Choroid plexus epithelial cell (primary cell): ENCODE data around the gene SUSD6.

Experiments
- DNase-seq: peaks from one replicate; pipeline ENCODE4 v3.0.0-alpha.2; 2010; ENCODE audit warnings: low read depth
- H3K4me3 ChIP-seq: 2 replicates; pipeline ENCODE4 v1.5.1; 2011; ENCODE audit warnings: low read depth, mild to moderate bottlenecking, control low read depth, low read length, moderate library complexity
- CTCF ChIP-seq: conservative IDR thresholded peaks from 2 replicates; pipeline ENCODE4 v1.5.1; 2011; ENCODE audit warnings: low read depth, mild to moderate bottlenecking, control low read depth, inconsistent platforms, low read length, moderate library complexity

The SUSD6 gene

DNA sequence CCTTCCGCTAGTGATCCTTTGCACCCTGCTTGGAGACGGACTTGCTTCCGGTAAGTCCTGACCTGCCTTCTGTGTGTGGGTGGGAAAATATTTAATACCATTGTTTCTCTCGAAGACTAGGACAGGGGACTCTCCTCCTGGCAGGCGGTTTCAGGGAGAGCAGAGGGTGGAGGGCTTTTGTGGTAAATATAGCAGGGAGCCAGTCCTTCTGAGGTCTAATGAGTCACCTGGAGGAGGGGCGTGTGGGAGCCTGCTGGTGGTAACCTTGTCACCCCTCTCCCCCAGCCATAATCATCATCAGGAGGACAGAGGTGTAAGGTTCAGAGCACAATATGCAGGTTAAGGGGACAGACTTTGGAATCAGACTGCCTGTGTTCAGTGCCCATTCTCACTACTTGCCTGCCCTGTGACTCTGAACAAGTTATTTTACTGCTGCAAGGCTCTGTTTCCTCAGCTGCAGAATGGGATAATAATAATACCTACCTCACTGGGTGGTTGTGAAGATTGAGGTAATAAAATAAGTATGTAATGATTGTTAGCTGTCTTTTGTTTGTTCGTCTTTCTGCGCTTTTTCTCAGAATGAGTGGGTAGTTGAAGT lies 47.4 kb downstream of the SUSD6 start:
- DNase-seq, result peak; percentile 57
- no peak overlapping the region for H3K4me3 ChIP-seq
- TF ChIP-seq CTCF, result no peak

DNA sequence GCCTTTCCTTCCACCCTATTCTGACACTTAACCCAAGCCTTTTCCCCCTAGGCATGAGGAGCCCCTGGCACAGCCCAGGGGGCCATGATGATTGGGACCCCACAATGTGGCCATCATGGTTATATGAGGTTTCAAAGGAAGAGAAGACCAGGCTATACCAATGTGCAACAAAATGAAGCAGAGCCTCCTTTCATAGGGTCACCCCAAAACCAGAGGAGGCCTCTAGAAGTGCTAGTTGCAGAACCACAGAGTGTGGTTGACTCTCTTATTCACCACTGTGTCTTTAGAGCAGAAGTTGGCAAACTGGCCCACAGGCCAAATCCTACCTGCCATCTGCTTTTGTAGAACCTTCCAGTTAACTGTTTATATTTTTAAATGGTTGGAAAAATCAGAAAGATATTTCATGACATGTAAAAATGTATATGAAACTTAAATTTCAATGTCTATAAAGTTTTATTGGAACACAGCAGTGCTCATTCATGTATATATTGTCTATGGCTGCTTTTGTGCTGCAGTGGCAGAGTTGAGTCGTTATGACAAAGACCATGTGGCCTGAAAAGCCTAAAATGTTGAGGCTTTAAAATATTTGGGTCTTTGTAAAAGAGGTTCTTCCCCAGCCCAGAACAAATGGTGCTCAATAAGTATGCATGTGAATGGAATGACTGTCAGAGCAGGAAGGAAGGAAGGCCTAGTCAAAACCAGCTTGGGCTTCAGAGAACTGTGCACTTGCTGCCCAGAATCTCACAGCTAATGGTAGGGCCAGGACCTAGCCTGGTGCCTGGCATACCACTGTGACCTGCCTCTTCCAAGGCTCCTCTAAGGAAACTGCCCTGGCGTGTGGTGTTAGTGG lies 49.2 kb downstream of the SUSD6 start:
- DNase-seq, result no peak
- TF ChIP-seq CTCF, result no peak
- no peak overlapping the region for H3K4me3 ChIP-seq

DNA sequence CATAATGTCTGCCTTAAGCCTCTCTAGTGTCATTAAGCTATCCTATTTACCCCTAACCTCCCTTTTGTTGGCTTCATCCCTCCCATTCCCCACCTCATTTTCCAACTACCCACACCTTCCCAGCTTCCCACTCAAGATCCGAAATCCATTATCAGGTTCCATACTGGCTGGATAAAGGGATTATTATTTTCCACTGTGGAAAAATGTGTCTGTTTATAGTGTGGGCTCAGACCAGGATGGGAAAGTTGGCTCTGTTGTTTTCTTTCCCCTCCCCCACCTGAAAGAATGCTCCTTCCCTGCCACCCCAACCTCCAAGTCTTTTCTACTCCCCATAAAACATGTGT lies 49.8 kb downstream of the SUSD6 start:
- no peak overlapping the region for H3K4me3 ChIP-seq
- no peak for DNase-seq
- TF ChIP-seq CTCF, result no peak

GRCh38 chr14:69662636-69663299 lies 51.4 kb downstream of the SUSD6 start:
- DNase-seq, result no peak
- no peak for TF ChIP-seq CTCF
- no peak overlapping the region for H3K4me3 ChIP-seq

GRCh38 chr14:69663300-69663643 lies 51.9 kb downstream of the SUSD6 start:
- TF ChIP-seq CTCF, result no peak
- no peak overlapping the region for H3K4me3 ChIP-seq
- DNase-seq, result no peak

DNA sequence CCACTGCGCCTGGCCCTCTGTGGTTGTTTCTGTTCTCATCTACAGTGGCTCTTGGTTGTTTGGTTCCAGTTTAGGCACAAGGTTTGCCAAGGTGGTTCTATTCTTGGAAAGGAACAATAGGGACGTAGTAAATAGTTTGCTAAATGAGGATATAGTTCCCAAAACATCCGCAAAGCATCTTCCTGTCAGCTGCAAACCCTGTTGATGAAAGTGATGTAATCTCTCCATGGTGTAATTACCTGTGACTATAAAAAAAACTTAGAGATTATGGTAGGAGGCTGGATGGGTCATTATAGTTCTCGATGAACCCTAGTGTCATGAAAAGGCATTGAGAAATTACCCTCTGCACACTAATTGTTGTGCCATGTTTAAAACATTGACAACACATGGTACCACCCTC lies 52.9 kb downstream of the SUSD6 start:
- TF ChIP-seq CTCF, result no peak
- H3K4me3 ChIP-seq, result no peak overlapping the region
- DNase-seq, result no peak
